ENCODE results near the gene HIC2. TPM values are rescaled to one million over a fixed set of nuclear protein-coding genes. Genes with fewer than 3 reads are reported as not detected.

HIC2 gene
- total and polyA plus RNA-seq, 2 of the 13 experiments (the other 11 are each of a cell fraction or from before 2014, with no cell fraction given), result 5.0 to 13.7 TPM

GRCh38 chr22:21457023-21457787, 40.0 kb downstream of the HIC2 start (continued):
- TF ChIP-seq, protein P1, sequence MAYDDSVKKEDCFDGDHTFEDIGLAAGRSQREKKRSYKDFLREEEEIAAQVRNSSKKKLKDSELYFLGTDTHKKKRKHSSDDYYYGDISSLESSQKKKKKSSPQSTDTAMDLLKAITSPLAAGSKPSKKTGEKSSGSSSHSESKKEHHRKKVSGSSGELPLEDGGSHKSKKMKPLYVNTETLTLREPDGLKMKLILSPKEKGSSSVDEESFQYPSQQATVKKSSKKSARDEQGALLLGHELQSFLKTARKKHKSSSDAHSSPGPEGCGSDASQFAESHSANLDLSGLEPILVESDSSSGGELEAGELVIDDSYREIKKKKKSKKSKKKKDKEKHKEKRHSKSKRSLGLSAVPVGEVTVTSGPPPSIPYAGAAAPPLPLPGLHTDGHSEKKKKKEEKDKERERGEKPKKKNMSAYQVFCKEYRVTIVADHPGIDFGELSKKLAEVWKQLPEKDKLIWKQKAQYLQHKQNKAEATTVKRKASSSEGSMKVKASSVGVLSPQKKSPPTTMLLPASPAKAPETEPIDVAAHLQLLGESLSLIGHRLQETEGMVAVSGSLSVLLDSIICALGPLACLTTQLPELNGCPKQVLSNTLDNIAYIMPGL (CRISPR knock-in tag; IDR thresholded peaks at IDR 0.05; ENCODE audit: borderline replicate concordance in 1 of 2, low read depth in 1 of 2), result peak in 1 of 2 experiments; percentile 23; a peak in 1 of 4 replicates
- TF ChIP-seq AGO1 (IDR thresholded peaks at IDR 0.05; ENCODE audit: low read depth, low read length, poor library complexity, severe bottlenecking) (no peak), ZNF501 (CRISPR knock-in tag; IDR thresholded peaks at IDR 0.05) (peak; percentile 79; the same call in 1 of the 2 replicates), SSRP1 (CRISPR knock-in tag; IDR thresholded peaks at IDR 0.05) (no peak; the same call in 1 of the 2 replicates), ZNF180 (CRISPR knock-in tag; IDR thresholded peaks at IDR 0.05; ENCODE audit: borderline replicate concordance, low read depth) (no peak), THRA (CRISPR knock-in tag; IDR thresholded peaks at IDR 0.05; ENCODE audit: borderline replicate concordance) (no peak; the same call in 1 of the 2 replicates), ZNF710 (CRISPR knock-in tag; IDR thresholded peaks at IDR 0.05; ENCODE audit: borderline replicate concordance) (no peak), ZNF891 (CRISPR knock-in tag; IDR thresholded peaks at IDR 0.05) (0 out of 2 replicates have a peak, but pooled peaks have one; percentile 62), THAP11 (CRISPR knock-in tag; IDR thresholded peaks at IDR 0.05) (peak; percentile 47; the same call in 1 of the 2 replicates), POLR2AphosphoS5 (IDR thresholded peaks at IDR 0.05; ENCODE audit: low read depth, low read length) (no peak), NR2F1 (CRISPR knock-in tag; IDR thresholded peaks at IDR 0.05) (peak in 1 of 2 experiments; percentile 26; a peak in 1 of 4 replicates), SYNCRIP (IDR thresholded peaks at IDR 0.05; ENCODE audit: insufficient read depth, low read depth, low read length) (no peak), ZNF264 (CRISPR knock-in tag; IDR thresholded peaks at IDR 0.05) (no peak), RAD21 (CRISPR knock-in tag; IDR thresholded peaks at IDR 0.05) (no peak), FOXK1 (CRISPR knock-in tag; IDR thresholded peaks at IDR 0.05; ENCODE audit: borderline replicate concordance, low read depth) (peak; percentile 88; the same call in 1 of the 2 replicates), NFKBIZ (CRISPR knock-in tag; IDR thresholded peaks at IDR 0.05) (0 out of 2 replicates have a peak, but pooled peaks have one; percentile 64), NFKB2 (CRISPR knock-in tag; IDR thresholded peaks at IDR 0.05; ENCODE audit: borderline replicate concordance) (peak; percentile 47; the same call in 1 of the 2 replicates), ONECUT2 (CRISPR knock-in tag; IDR thresholded peaks at IDR 0.05) (peak; percentile 90), MYC (CRISPR knock-in tag; IDR thresholded peaks at IDR 0.05; ENCODE audit: borderline replicate concordance) (0 out of 2 replicates have a peak, but pooled peaks have one; percentile 23), ZBTB7B (CRISPR knock-in tag; IDR thresholded peaks at IDR 0.05) (peak; percentile 61; the same call in 1 of the 2 replicates), FOXP1 (IDR thresholded peaks at IDR 0.05) (peak; percentile 34; the same call in 1 of the 2 replicates), FOXP1 (CRISPR knock-in tag; IDR thresholded peaks at IDR 0.05) (peak; percentile 81; the same call in 1 of the 2 replicates), PHF21A (CRISPR knock-in tag; IDR thresholded peaks at IDR 0.05) (peak; percentile 62), HDAC1 (CRISPR knock-in tag; IDR thresholded peaks at IDR 0.05) (peak; percentile 72), ZNF629 (CRISPR knock-in tag; conservative IDR thresholded peaks at IDR 0.05) (no peak)

Measured in HepG2 (cell line).